HG03064 (cell line): ENCODE data around the gene TNPO3.

Experiments used
- ATAC-seq: cut with Tn5 transposase; IDR thresholded peaks from one replicate; pipeline ENCODE4 v1.9.1; 2021; ENCODE audit warnings: low read depth; ENCODE audit not compliant: unreplicated experiment

TNPO3 gene

GRCh38 chr7:129054438-129055293 is at the start of gene TNPO3:
Gene TNPO3, minus strand, starts transcription at chr7:129055111. Its CDS starts 341 bp downstream, at chr7:129054770.
- peak; percentile 77 for ATAC-seq

GRCh38 chr7:129103561-129104324 is 48.8 kb upstream of the TNPO3 start:
- ATAC-seq, result no peak

DNA sequence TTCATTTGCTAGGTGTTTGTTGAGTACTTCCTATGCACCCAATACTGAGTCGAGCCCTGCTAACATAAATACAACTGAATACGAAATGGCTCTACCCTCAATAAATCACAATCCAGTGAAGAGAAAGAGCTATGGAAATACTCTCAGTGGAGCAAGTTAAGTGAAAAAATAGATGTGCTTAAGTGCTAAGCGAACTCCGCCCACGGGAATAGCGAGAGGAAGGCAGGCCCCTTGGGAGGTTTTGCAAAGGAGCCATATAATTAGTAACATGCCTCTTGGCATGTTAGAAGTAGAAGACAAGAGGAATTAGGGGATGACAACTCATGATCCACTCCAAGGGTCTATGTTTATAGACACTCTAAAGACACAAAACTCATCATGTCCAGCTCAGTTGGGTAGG is 46.8 kb upstream of the TNPO3 start:
- no peak for ATAC-seq

GRCh38 chr7:129100827-129101166 is 45.9 kb upstream of the TNPO3 start:
- no peak for ATAC-seq

DNA sequence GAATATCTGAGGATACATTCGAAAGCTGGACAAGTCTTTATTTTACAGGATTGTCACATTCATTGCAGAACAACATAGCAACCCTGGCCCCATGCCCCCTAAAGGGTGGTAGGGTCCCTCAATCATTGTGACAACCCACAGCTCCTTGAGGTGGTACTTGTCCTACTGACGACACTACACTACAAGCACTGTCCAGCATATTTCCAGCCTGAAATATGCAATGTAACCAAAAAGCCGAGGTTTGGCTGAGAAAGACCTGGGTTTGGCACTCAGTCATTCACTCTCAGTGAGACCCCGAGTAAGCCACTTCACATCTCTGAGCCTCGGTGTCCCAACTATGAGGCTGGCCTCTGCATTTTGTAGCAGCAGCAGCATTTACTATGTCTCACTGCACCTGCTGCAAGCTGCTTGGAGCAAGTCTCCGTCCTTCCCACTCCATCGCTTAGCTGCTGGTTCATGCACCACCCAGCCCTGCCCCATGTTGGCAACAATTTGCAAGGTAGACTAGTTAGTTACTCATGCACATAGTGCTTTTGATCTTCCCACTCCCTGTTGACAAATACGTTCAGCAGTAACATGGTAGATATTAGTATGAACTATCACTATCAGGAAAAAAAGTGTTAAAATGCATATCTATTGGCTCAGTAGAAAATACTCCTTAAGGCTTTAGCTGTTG is 43.6 kb upstream of the TNPO3 start:
- no peak for ATAC-seq

DNA sequence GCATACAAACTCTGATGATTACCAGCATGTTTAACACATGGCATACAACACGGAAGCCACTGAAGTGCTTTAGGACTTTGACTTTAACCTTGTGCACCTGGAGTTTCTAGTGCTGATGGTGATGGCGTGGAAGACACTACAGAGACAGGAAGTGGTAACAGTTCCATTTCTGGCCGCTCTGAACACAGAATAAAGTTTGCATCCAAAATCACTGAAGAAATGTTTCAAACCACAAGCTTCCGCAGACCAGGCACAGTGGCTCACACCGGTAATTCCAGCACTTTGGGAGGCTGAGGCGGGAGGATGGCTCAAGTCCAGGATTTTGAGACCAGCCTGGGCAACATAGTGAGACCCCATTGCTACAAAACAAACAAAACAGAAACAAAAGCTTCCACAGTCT is 40.3 kb upstream of the TNPO3 start:
- ATAC-seq, result peak; percentile 81

DNA sequence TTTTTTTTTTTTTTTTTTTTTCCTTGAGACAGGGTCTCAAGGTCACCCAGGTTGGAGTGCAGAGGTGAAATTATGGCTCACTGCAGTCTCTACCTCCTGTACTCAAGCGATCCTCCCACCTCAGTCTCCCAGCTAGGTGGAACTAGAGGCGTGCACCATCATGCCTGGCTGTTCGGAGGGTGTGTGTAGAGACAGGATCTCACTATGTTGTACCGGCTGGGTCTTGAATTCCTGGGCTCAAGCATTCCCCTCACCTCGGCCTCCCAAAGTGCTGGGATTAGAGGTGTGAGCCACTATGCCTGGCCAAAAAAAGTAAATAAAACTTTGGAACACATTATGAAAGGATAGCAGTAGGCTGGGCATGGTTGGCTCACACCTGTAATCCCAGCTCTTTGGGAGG is 39.6 kb upstream of the TNPO3 start:
- no peak for ATAC-seq

- ATAC-seq, result no peak
Observed at GRCh38 chr7:129093867-129094456, 39.1 kb upstream of the TNPO3 start.

GRCh38 chr7:129091484-129092002 is 36.6 kb upstream of the TNPO3 start:
- ATAC-seq, result peak; percentile 49

- no peak for ATAC-seq
Observed at GRCh38 chr7:129090300-129090907, 35.5 kb upstream of the TNPO3 start.

GRCh38 chr7:129089521-129090212 is 34.8 kb upstream of the TNPO3 start:
- ATAC-seq, result peak; percentile 64

GRCh38 chr7:129084801-129085551 is 30.1 kb upstream of the TNPO3 start:
- ATAC-seq, result no peak

DNA sequence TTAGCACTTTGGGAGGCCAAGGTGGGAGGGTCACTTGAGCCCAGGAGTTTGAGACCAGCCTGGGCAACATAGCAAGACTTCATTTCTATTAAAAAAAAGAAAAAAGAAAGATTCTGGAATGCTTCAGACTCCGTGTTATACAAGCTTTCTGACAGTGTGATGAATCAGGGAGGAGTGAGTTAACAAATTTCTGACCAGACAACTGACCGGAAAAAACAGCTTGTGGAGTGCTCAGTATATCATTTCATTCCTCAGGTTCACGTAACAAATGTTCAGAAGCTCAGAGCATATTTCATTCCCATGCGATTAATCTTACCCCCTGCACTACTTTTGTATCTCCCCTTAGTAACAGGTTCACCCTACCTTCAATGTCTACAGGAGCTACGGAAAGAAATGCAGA is 28.6 kb upstream of the TNPO3 start:
- ATAC-seq, result no peak

DNA sequence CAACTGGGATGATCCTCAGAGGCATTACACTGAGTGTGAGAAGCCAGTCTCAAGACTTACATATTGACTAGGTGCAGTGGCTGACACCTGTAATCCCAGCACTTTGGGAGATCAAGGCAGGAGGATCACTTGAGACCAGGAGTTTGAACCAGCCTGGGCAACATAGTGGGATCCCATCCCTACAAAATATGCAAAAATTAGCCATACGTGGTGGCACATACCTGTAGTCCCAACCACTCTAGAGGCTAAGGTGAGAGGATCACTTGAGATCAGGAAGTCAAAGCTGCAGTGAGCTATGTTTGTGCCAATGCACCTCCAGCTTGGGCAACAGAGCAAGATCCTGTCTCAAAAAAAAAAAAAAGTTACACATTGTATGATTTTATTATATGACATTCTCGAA is 23.5 kb upstream of the TNPO3 start:
- no peak for ATAC-seq

- no peak for ATAC-seq
Observed at GRCh38 chr7:129076886-129077285, 22.0 kb upstream of the TNPO3 start.

DNA sequence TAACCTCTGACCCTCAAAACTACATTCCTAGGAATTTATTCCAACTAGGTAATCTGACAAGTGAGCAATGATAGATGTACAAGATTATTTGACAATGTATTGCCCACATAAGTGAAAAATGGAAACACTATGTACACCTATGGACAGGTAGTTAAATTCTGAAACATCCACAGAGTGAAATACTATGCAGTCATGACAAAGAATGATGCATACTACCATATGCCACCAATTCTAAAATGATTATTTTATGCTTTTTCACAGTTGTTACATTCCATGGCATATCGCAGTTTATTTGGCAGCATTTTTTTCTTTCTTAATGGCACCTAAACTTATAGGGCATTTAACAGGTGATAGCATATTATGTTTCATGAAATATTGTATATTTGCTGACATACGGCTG is 20.1 kb upstream of the TNPO3 start:
- no peak for ATAC-seq

- no peak for ATAC-seq
Observed at GRCh38 chr7:129074361-129074871, 19.5 kb upstream of the TNPO3 start.

DNA sequence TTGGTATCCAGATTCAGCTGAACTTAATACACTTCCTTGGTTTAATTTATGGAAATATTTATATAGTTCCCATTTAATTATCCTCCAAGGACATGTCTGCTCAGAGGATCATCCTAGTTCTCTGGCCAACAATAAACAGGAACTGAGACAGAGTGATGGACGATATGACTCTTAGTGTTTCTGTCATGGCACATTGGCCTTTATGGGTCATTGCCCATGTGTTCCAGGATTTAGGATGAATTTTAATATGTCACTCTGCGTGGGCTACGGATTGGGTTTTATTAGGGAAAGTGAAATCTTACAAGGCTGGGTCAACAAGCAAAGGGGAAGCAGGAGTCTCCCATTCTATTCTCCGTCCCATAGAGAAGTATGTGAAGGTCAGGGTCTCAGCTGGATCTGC is 18.8 kb upstream of the TNPO3 start:
- no peak for ATAC-seq

GRCh38 chr7:129073204-129073603 is 18.3 kb upstream of the TNPO3 start:
- ATAC-seq, result no peak
